HG03520 (cell line): ENCODE data around the gene ARHGAP40.

ENCODE experiments used
- ATAC-seq: cut with Tn5 transposase; IDR thresholded peaks from one replicate; pipeline ENCODE4 v1.9.1; 2021; ENCODE audit warnings: mild to moderate bottlenecking, moderate library complexity; ENCODE audit not compliant: unreplicated experiment

ARHGAP40 gene

GRCh38 chr20:38601216-38602184 is at the start of gene ARHGAP40:
Gene ARHGAP40 (plus strand): TSS chr20:38601809.
- ATAC-seq: no peak

GRCh38 chr20:38554986-38555385 is 46.6 kb upstream of the ARHGAP40 start:
- no peak for ATAC-seq

GRCh38 chr20:38555395-38555794 is 46.2 kb upstream of the ARHGAP40 start:
- ATAC-seq: no peak

GRCh38 chr20:38557174-38557573 is 44.4 kb upstream of the ARHGAP40 start:
- ATAC-seq: no peak

- no peak for ATAC-seq
These were observed 42.8 kb upstream of the ARHGAP40 start for GRCh38 chr20:38558596-38559360.

GRCh38 chr20:38559764-38560163 is 41.8 kb upstream of the ARHGAP40 start:
- no peak for ATAC-seq

GRCh38 chr20:38563802-38564431 is 37.7 kb upstream of the ARHGAP40 start:
- ATAC-seq: no peak

GRCh38 chr20:38564680-38565079 is 36.9 kb upstream of the ARHGAP40 start:
- no peak for ATAC-seq

GRCh38 chr20:38566036-38566598 is 35.5 kb upstream of the ARHGAP40 start:
- no peak for ATAC-seq

- no peak for ATAC-seq
These were observed 31.7 kb upstream of the ARHGAP40 start for GRCh38 chr20:38569747-38570525.

- no peak for ATAC-seq
These were observed 28.2 kb upstream of the ARHGAP40 start for GRCh38 chr20:38573413-38573812.

GRCh38 chr20:38579219-38579910 is 22.2 kb upstream of the ARHGAP40 start:
- no peak for ATAC-seq

GRCh38 chr20:38579921-38580320 is 21.7 kb upstream of the ARHGAP40 start:
- ATAC-seq: no peak

- no peak for ATAC-seq
These were observed 20.6 kb upstream of the ARHGAP40 start, which contains the start of gene ADIG for GRCh38 chr20:38581013-38581412. Gene ADIG (plus strand): TSS chr20:38581197. CDS start chr20:38581251, 54 bp downstream.

- no peak for ATAC-seq
These were observed 19.7 kb upstream of the ARHGAP40 start for GRCh38 chr20:38581830-38582358.

- ATAC-seq: no peak
These were observed 18.3 kb upstream of the ARHGAP40 start for GRCh38 chr20:38583306-38583705.

- no peak for ATAC-seq
These were observed 17.4 kb upstream of the ARHGAP40 start for GRCh38 chr20:38584099-38584763.

GRCh38 chr20:38585404-38586180 is 16.0 kb upstream of the ARHGAP40 start:
- ATAC-seq: no peak
